ENCODE measurements around the gene PWP2. TPM values are rescaled to one million over a fixed set of nuclear protein-coding genes. Genes with fewer than 3 reads are reported as not detected.
"Not testable (repeated sequence)": the region's sequence is repeated elsewhere in the genome, so short reads cannot be mapped to it uniquely, and the experiment has no call there.

The PWP2 gene
- polyA plus RNA-seq, 4 donors, result 2.6 to 7.8 (median 3.4) TPM

DNA sequence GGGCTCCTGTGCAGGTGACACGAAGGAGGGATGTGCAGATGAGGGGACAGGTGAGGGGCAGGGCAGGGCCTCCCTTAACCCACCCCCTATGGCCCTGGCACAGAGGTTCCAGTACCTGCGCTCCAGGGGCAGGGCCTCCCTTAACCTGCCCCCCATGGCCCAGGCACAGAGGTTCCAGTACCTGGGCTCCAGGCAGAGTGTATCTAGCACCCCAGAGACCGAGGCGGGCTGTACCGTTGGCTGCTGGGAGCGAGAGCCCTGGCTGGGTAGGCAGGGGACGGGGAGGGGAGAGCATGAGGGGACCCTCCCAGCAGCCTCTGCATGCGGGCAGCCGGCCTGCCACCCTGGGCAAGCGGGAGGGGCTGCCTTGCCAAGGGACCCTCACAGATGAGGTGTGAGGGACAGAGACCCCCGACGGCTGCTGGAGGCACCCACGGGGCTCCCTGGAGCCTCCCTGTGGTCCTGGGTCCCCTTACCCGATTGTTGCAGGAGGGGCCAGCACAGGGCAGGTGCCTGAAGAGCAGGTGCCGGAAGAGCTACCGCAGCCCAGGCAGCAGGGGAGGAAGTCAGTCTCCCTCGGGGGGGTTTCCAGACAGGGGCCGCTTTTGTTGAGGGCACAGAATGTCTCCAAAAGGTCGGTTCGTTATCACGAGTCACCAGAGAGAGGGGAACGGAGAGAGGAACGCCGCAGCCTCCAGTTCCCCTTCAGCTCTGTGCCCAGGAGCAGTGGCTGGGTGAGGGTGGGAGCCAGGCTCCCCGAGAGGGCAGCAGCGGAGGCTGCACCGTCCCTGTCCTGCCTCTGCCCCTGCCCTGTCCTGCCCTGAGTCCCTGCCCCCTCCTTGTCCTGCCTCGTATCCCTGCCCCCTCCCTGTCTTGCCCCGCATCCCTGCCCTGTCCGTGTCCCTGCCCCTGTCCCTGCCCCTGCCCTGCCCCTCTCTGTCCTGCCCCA is 52.4 kb downstream of the PWP2 start:
- DNase-seq (ENCODE audit: low read depth in 4 of 4, low spot score in 3 of 4), result not testable (repeated sequence)

GRCh38 chr21:44160298-44160672 is 53.1 kb downstream of the PWP2 start:
- not testable (repeated sequence) for DNase-seq (ENCODE audit: low read depth in 4 of 4, low spot score in 3 of 4)

DNA sequence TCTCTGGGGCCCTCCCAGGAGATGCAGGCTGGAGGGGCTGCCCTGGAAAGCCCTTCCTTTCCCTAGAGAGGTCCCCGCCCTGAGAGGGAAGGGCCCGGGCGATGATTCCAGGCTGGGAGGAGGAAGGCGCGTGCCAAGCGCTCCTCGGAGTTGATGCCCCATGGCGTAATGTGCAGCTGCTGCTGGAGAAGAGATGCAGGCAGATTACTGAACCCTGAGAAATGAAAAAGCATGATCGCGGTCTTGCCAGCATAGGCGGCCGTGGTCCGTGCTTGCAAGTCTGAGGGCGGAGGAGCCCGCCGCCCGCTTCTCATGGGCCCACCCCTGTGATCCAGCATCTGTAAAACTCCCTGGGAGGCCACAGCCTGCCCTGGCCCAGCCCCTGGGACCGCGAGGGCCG is 53.6 kb downstream of the PWP2 start:
- DNase-seq (ENCODE audit: low read depth in 4 of 4, low spot score in 3 of 4), result not testable (repeated sequence)

- not testable (repeated sequence) for DNase-seq (ENCODE audit: low read depth in 4 of 4, low spot score in 3 of 4)
These were observed 56.0 kb downstream of the PWP2 start for GRCh38 chr21:44163167-44163653.

DNA sequence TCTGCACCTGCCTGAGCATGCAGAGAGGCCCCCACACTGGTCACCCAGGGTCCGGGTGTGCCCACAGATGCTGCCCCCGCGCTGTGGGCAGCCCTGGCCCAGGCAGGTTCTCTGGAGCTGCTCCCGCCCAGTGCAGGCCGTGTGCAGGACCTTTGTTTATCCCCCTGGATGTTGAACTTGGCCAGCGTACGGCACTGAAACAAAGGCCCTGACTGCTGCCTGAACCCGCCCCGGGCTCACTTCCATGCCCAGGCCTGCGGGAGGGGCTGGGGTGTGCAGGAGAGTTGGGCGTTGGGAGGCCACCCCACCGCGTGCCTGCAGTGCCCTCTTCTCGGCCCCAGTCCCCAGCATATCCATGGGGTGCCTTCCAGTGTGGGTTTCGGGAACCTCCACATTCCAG is 58.7 kb downstream of the PWP2 start:
- DNase-seq (ENCODE audit: low read depth in 4 of 4, low spot score in 3 of 4), result not testable (repeated sequence)

- not testable (repeated sequence) for DNase-seq (ENCODE audit: low read depth in 4 of 4, low spot score in 3 of 4)
These were observed 60.3 kb downstream of the PWP2 start for GRCh38 chr21:44167527-44167926.

GRCh38 chr21:44170326-44170725 is 63.1 kb downstream of the PWP2 start:
- not testable (repeated sequence) for DNase-seq (ENCODE audit: low read depth in 4 of 4, low spot score in 3 of 4)

GRCh38 chr21:44170863-44171262 is 63.7 kb downstream of the PWP2 start:
- not testable (repeated sequence) for DNase-seq (ENCODE audit: low read depth in 4 of 4, low spot score in 3 of 4)

DNA sequence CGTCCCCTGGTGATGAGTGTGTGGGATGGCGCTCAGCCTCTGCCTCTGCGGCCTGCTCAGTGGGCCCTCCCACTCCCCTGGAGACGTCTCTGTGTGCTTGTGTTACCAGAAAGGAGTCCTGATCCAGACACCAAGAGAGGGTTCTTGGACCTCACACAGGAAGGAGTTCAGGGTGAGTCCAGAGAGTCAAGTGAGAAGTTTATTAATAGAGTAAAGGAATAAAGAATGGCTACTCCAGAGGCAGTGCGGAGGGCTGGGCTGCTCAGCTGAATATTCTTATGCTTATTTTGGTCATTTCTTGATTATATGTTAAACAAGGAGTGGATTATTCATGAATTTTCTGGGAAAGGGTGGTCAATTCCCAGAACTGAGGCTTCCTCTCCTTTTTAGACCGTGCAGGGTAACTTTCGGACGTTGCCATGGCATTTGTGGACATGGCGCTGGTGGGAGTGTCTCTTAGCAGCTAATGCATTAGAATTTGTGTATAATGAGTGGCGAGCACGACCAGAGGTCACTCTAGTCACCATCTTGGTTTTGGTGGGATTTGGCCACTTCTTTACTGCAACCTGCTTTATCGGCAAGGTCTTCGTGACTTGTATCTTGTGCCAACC is 64.9 kb downstream of the PWP2 start:
- not testable (repeated sequence) for DNase-seq (ENCODE audit: low read depth in 4 of 4, low spot score in 3 of 4)

GRCh38 chr21:44172741-44173140 is 65.5 kb downstream of the PWP2 start:
- DNase-seq (ENCODE audit: low read depth in 4 of 4, low spot score in 3 of 4), result not testable (repeated sequence)

DNA sequence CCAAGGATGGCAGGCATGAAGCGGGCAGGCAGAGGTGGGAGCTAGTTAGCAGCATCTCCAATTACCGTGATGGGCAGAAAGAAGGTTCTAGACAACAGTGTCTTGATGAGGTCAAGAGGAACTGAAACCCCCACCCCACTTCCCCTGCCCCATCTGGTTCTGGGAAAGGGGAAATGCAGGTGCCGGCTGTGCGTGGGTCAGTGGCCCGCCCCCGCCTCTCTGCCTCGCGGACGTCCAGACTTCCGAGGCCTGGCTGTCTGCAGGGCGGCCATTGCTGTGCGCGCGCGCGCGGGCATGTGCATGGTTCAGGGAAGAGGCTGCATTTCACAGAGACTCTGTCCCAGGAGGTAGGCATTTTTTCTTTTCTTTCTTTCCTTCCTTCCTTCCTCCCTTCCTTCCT is 68.0 kb downstream of the PWP2 start:
- DNase-seq (ENCODE audit: low read depth in 4 of 4, low spot score in 3 of 4), result not testable (repeated sequence)

- DNase-seq (ENCODE audit: low read depth in 4 of 4, low spot score in 3 of 4), result not testable (repeated sequence)
These were observed 68.9 kb downstream of the PWP2 start for GRCh38 chr21:44176127-44176526.

Other genes starting within 250 kb of the PWP2 start
- 10 to 100 TPM; 24.3 to 69.1 (median 51.0) TPM for gene AGPAT3, start 242.2 kb upstream of the PWP2 start, polyA plus RNA-seq (ENCODE audit: insufficient read length in 4 of 4)
- 10 to 100 TPM; 19.7 to 44.7 (median 37.8) TPM for gene TRAPPC10, start 95.1 kb upstream of the PWP2 start, polyA plus RNA-seq (ENCODE audit: insufficient read length in 4 of 4)
- gene GATD3, start 26.3 kb downstream of the PWP2 start, polyA plus RNA-seq (ENCODE audit: insufficient read length in 4 of 4), result 10 to 100 TPM; 19.5 to 34.1 (median 26.0) TPM
- 10 to 100 TPM in 1 of 4 donors, 1 to 10 TPM in 3; 1.3 to 14.8 (median 8.3) TPM for gene ICOSLG, start 133.5 kb downstream of the PWP2 start, polyA plus RNA-seq (ENCODE audit: insufficient read length in 4 of 4)
- gene DNMT3L, start 154.5 kb downstream of the PWP2 start, polyA plus RNA-seq (ENCODE audit: insufficient read length in 4 of 4), result under 1 TPM in 1 of 4 donors, not detected in 3; 0.72 TPM
- under 1 TPM; 0.03 to 0.55 (median 0.34) TPM for gene AIRE, start 178.5 kb downstream of the PWP2 start, polyA plus RNA-seq (ENCODE audit: insufficient read length in 4 of 4)
- gene PFKL, start 192.7 kb downstream of the PWP2 start, polyA plus RNA-seq (ENCODE audit: insufficient read length in 4 of 4), result 100 to 1,000 TPM in 3 of 4 donors, 10 to 100 TPM in 1; 69.7 to 172 (median 115) TPM
- 10 to 100 TPM; 16.7 to 33.2 (median 19.7) TPM for gene CFAP410, start 232.0 kb downstream of the PWP2 start, polyA plus RNA-seq (ENCODE audit: insufficient read length in 4 of 4)
- gene TRPM2, start 246.2 kb downstream of the PWP2 start, polyA plus RNA-seq (ENCODE audit: insufficient read length in 4 of 4), result 1 to 10 TPM in 2 of 4 donors, under 1 TPM in 2; 0.73 to 1.7 (median 1.3) TPM

Data from left renal pelvis (tissue), 4 donors.